ENCODE measurements around the gene IPCEF1. TPM values are rescaled to one million over a fixed set of nuclear protein-coding genes. Genes with fewer than 3 reads are reported as not detected.

Gene IPCEF1
- total RNA-seq, 1 experiment from 2014 or later: 0.48 TPM

- peaks cover 6% of the 10 kb centered on the region; the same call in 1 of the 2 replicates for H3K27me3 Mint-ChIP-seq (ENCODE audit: low read depth)
- H3T11ph ChIP-seq (ENCODE audit: low read length): no peak overlapping the region
- no peak overlapping the region for H2BK15ac ChIP-seq (ENCODE audit: low read depth, low read length)
- no peak overlapping the region for H2BK12ac ChIP-seq (ENCODE audit: insufficient read length, low read depth, low read length)
- H3K18ac ChIP-seq (ENCODE audit: insufficient read length, low read depth, low read length): no peak overlapping the region
- no peak overlapping the region for H4K91ac ChIP-seq (ENCODE audit: insufficient read length, low read depth, low read length)
- H2BK5ac ChIP-seq (ENCODE audit: insufficient read length, low read length): no peak overlapping the region
- no peak overlapping the region for H2AFZ ChIP-seq (ENCODE audit: low read length)
- no peak overlapping the region for H3K23ac ChIP-seq (ENCODE audit: insufficient read length, low read depth, low read length)
- TF ChIP-seq CTCF (conservative IDR thresholded peaks at IDR 0.05): no peak
- H4K20me1 ChIP-seq (ENCODE audit: control insufficient read depth, insufficient read depth, insufficient read length): no peaks in the 10 kb centered on the region
- H3K4me1 Mint-ChIP-seq: peaks cover 13% of the 10 kb centered on the region in 2 experiments
- H3K4me2 ChIP-seq (ENCODE audit: insufficient read depth, insufficient read length, low read length): no peak overlapping the region
- peaks cover 6% of the 10 kb centered on the region; the same call in 1 of the 2 replicates for H3K4me1 ChIP-seq (ENCODE audit: insufficient read depth, low read length)
- H3K9me3 ChIP-seq (ENCODE audit: control insufficient read depth, low read depth, low read length): no peaks in the 10 kb centered on the region
- no peak overlapping the region for H2BK20ac ChIP-seq (ENCODE audit: low read depth, low read length, poor library complexity, severe bottlenecking)
- H3K56ac ChIP-seq (ENCODE audit: insufficient read length, low read depth, low read length): no peak overlapping the region
- H3K27ac ChIP-seq (ENCODE audit: insufficient read length, low read depth, low read length): no peak overlapping the region
- H3K9me3 Mint-ChIP-seq: peaks cover 12 to 15% of the 10 kb centered on the region in 2 experiments
- no peak overlapping the region for H3K27ac Mint-ChIP-seq
- H3K4me3 Mint-ChIP-seq: no peak overlapping the region
- H3K23me2 ChIP-seq (ENCODE audit: insufficient read length, low read depth, low read length, poor library complexity, severe bottlenecking): no peaks in the 10 kb centered on the region
- no peak overlapping the region for H2BK120ac ChIP-seq (ENCODE audit: low read depth, low read length, poor library complexity, severe bottlenecking)
- H2AK5ac ChIP-seq (ENCODE audit: insufficient read length, low read length): no peak overlapping the region
- WGBS (ENCODE audit: extremely low coverage, insufficient read length, low lambda C conversion rate): no CpG with 5 or more reads among the region's 8 CpGs
- no peaks in the 10 kb centered on the region for H3K79me2 ChIP-seq (ENCODE audit: insufficient read depth, low read length)
- no peaks in the 10 kb centered on the region for H3K27me3 ChIP-seq (ENCODE audit: insufficient read depth, low read length)
- H3K14ac ChIP-seq (ENCODE audit: insufficient read depth, low read length): no peak overlapping the region
- no peak overlapping the region for H3K4ac ChIP-seq (ENCODE audit: low read depth, low read length)
- peaks cover 4 to 7% (median 5%) of the 10 kb centered on the region in 3 experiments; a peak in 4 of 7 replicates for H3K36me3 Mint-ChIP-seq (ENCODE audit: insufficient read depth in 1 of 3, low read depth in 3 of 3)
- H3K79me1 ChIP-seq (ENCODE audit: insufficient read depth, low read depth, low read length, poor library complexity, severe bottlenecking): no peaks in the 10 kb centered on the region
- no peak overlapping the region for H4K8ac ChIP-seq (replicated peaks; ENCODE audit: insufficient read length, low read depth, low read length)
- no peak overlapping the region for H3K9ac ChIP-seq (ENCODE audit: extremely low read depth, insufficient read length, low read length)
- no peak overlapping the region for H4K5ac ChIP-seq (ENCODE audit: insufficient read length, low read depth, low read length)
- DNase-seq: no peak
These were observed 233.2 kb downstream of the IPCEF1 start for GRCh38 chr6:154123155-154123956.

Data from H9 (cell line).